Uterus (tissue), 2 donors: ENCODE data around the gene CASKIN2.

Experiments
- CTCF ChIP-seq, 4 experiments: fragments of 200-600 bp in 2 of 4; fragments of 450-650 bp in 2 of 4; sonication (generic) in 2 of 4; IDR thresholded peaks; one replicate each; pipeline ENCODE4 v1.5.1; 2016 to 2019; ENCODE audit warnings: antibody characterized with exemption in 4 of 4, mild to moderate bottlenecking in 2 of 4, moderate library complexity in 1 of 4
- POLR2A ChIP-seq, 2 donors: fragments of 450-650 bp; IDR thresholded peaks; one replicate each; pipeline ENCODE4 v1.6.1; 2016; ENCODE audit warnings: antibody characterized with exemption in 2 of 2, mild to moderate bottlenecking in 1 of 2, moderate library complexity in 1 of 2

GRCh38 chr17:75474736-75475135, 40.6 kb downstream of the CASKIN2 start:
- TF ChIP-seq CTCF (IDR thresholded peaks at IDR 0.05) (no peak), POLR2A (IDR thresholded peaks at IDR 0.05) (no peak)
